ENCODE measurements around the gene GLYATL2. TPM values are rescaled to one million over a fixed set of nuclear protein-coding genes. Genes with fewer than 3 reads are reported as not detected.

The GLYATL2 gene
- total RNA-seq, 1 donor from 2014 or later = not detected

DNA sequence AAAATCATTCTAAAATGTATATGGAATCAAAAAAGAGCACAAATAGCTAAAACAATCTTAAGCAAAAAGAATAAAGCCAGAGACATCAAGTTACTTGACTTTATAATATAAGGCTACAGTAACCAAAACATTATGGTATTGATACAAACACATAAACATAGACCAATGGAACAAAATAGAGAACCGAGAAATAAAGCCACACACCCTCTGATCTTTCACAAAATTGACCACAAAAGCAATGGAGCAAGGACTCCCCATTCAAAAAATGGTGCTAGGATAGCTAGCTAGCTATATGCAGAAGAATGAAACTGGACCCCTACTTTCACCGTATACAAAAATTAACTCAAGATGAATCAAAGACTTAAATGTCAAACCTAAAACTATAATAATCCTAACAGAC, 43.2 kb downstream of the GLYATL2 start:
- intact Hi-C loops (cut with micrococcal nuclease) = no loop called here

GRCh38 chr11:58796333-58796732, 48.2 kb downstream of the GLYATL2 start:
- intact Hi-C loops (cut with micrococcal nuclease) = no loop called here

DNA sequence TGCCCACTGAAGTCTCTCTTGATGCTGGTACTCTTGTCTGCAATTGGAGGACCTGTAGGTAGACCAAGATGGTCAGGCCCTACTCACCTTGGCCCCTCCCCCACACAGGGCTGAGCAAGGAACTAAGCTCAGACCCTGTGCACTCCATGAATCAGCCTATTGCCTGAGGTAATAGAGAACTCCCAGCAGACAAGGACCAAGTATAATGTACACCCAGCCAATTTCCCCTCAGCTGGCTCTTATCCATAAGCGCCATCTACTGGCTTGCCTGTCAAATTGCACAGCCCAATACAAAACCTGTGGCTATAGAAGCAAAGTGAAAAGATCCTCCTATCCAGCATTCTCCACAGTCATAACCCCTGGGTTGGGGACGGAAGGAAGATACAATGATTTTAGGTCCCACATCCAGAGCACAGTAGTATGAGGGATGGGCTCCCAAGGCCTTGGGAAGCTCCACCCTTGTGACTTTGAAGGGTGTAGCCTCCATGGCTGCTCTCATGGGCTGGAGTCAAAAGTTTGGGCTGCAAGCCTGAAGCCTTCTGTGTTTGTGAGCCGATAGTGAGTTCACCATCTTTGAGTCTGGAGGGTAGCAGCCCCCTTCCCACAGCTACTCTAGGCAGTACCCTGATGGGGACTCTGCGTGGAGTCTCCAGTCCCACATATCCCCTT, 56.0 kb downstream of the GLYATL2 start:
- intact Hi-C loops (cut with micrococcal nuclease) = loop anchor here (1.0 to 5.0 kb wide), 3 partner anchors 111 to 211 kb away; partner anchors contain the start of genes LPXN and ZFP91

DNA sequence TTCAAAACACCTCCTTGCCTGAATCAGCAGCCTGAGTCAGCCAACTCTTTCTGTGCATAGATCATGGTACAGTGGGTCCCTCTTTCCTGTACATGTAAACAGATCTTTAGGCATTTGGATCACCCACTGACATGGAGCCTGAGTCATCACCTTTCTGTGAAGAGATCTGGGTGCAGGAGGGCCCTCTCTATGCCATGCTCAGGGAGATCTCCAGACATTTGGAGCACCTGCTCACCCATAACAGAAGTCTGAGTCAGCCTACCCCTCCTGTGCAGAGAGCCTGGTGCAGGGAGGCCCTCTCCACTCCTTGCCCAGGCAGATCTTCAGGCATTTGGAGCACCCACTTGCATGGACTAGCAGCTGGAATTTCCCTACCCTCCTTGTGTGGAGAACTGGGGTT, 56.6 kb downstream of the GLYATL2 start:
- intact Hi-C loops (cut with micrococcal nuclease) = loop anchor here (1.0 to 5.0 kb wide), 3 partner anchors 111 to 211 kb away; partner anchors contain the start of genes LPXN and ZFP91

DNA sequence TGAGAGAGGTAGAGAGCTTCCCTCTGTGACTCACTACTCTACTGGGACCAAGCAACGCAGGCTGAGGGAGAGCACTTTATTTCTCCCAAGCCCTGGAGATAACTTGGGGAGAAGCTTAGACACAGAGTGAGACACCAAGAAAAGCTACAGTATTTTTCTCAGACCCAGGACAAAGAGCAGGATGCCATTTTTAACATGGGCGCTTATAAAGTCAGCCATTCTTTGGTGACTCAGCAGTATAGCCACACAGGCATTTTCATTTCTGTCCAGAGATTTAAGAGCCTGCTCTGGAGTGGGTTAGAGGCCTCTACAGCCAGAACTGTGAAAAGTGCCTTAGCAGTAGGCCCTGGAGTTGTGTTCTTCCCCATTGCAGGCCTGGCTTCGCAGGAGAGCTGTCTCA, 57.8 kb downstream of the GLYATL2 start:
- intact Hi-C loops (cut with micrococcal nuclease) = loop anchor here (5.0 kb wide), 2 partner anchors 109 to 209 kb away; partner anchors contain the start of genes LPXN and ZFP91

DNA sequence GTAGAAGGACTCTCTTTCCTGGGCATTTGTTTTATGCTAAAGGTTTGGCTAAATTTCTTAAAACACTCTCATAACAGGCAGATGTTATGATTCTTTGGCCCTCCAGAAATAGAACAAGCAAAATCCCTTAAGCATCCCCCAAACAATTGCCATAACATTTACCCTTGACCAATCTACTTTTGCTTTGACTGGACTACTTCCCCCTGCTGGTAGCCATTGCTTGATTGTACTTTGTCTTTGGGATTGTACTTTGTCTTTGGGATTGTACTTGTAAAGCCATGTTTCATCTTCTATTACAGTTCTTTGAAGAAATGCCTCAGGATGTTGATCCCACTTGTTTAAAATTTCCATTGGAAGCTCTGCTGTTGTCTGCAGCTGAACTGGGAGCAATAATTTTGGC, 59.5 kb downstream of the GLYATL2 start:
- intact Hi-C loops (cut with micrococcal nuclease) = loop anchor here (5.0 kb wide), 2 partner anchors 108 to 208 kb away; partner anchors contain the start of genes LPXN and ZFP91

Other genes starting within 250 kb of the GLYATL2 start
- gene CNTF, start 222.0 kb downstream of the GLYATL2 start, total RNA-seq = 3.6 and 4.6 TPM in 2 replicates
- not detected in 2 replicates for gene GLYAT, start 112.8 kb downstream of the GLYATL2 start, total RNA-seq
- not detected in 2 replicates for gene GLYATL1, start 94.8 kb upstream of the GLYATL2 start, total RNA-seq
- not detected in 2 replicates for gene GLYATL1B, start 241.6 kb upstream of the GLYATL2 start, total RNA-seq